Keratinocyte (primary cell): Measurements from ENCODE around the gene PCDH9.

Source experiments
- EZH2 ChIP-seq: IDR thresholded peaks from one replicate; pipeline ENCODE4 v1.6.1; 2012; ENCODE audit warnings: inconsistent platforms, mild to moderate bottlenecking, low read length, moderate library complexity
- TF ChIP-seq, protein P1 (sequence below), 3 experiments: IDR thresholded peaks in 1 of 3; conservative IDR thresholded peaks in 1 of 3; optimal IDR thresholded peaks in 1 of 3; 2 replicates in 2 of 3; 3 replicates in 1 of 3; pipeline versions ENCODE3 to v1.5.1; 2011; ENCODE audit warnings: low read length in 3 of 3, mild to moderate bottlenecking in 3 of 3, moderate library complexity in 2 of 3, control low read depth in 1 of 3, inconsistent platforms in 1 of 3; ENCODE audit not compliant: insufficient read depth in 2 of 3; ENCODE audit errors: extremely low read depth in 1 of 3

DNA sequence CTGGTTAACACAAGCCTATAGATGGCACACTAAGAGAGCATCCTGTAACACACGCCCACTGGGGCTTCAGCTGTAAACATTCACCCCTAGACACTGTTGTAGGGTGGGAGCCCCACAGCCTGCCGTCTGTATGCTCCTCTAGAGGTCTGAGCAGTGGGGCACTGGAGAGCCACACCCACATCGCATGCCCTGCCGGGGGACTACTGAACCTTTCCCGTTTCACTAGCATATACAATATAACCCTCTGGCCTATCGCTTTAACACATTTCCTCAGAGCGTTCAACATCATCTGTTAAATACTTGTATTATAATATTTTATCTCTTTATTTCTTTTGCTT, 73.4 kb downstream of the PCDH9 start:
- no peak for TF ChIP-seq EZH2
- TF ChIP-seq, protein P1, sequence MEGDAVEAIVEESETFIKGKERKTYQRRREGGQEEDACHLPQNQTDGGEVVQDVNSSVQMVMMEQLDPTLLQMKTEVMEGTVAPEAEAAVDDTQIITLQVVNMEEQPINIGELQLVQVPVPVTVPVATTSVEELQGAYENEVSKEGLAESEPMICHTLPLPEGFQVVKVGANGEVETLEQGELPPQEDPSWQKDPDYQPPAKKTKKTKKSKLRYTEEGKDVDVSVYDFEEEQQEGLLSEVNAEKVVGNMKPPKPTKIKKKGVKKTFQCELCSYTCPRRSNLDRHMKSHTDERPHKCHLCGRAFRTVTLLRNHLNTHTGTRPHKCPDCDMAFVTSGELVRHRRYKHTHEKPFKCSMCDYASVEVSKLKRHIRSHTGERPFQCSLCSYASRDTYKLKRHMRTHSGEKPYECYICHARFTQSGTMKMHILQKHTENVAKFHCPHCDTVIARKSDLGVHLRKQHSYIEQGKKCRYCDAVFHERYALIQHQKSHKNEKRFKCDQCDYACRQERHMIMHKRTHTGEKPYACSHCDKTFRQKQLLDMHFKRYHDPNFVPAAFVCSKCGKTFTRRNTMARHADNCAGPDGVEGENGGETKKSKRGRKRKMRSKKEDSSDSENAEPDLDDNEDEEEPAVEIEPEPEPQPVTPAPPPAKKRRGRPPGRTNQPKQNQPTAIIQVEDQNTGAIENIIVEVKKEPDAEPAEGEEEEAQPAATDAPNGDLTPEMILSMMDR (optimal IDR thresholded peaks at IDR 0.05 in 1 of 3, IDR thresholded peaks at IDR 0.05 in 1 of 3, conservative IDR thresholded peaks at IDR 0.05 in 1 of 3; ENCODE audit: extremely low read depth in 1 of 3, insufficient read depth in 2 of 3, low read length in 3 of 3), result no peak
